Spleen (tissue), 7 donors: ENCODE measurements around the gene PXMP2.

ENCODE experiments used
- POLR2AphosphoS5 ChIP-seq, 3 donors: sonication (generic); formaldehyde crosslinking; IDR thresholded peaks; one replicate each; pipeline ENCODE4 v1.5.1; 2017; ENCODE audit warnings: antibody characterized with exemption in 3 of 3
- TF ChIP-seq, protein P1 (sequence below), 11 experiments: fragments of 200-600 bp in 7 of 11; fragments of 450-650 bp in 4 of 11; sonication (generic) in 4 of 11; IDR thresholded peaks in 8 of 11; conservative IDR thresholded peaks in 3 of 11; 1 replicate in 7 of 11; 2 replicates in 4 of 11; pipeline versions ENCODE4 v1.4.0 to v1.8.0; 2016 to 2021; ENCODE audit warnings: antibody characterized with exemption in 11 of 11, inconsistent platforms in 4 of 11, mild to moderate bottlenecking in 1 of 11
- donor health status: DM: no; HTN: no; CAD: no; lungs with moderate emphysema.
- donor health status: DM: no; HTN: no; CAD: no.
- donor health status: DM: no; HTN: no; CAD: no.

DNA sequence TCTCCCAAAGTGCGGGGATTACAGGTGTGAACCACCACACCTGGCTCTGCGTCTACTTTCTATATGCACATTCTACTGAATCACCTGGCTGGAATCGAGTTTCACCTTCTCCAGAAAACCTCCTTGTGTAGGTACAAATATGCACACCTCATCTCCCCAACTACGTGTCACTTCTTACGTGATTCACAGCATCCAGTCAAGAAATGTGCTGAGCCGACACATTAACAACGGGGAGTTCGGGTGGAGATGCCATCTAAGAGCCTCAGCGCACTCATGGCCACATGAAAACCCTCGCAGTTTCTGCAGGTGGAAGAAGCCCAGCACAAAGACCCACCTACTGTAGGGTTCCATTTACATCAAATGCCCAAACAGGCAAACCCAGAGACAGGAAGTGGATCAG, 39.5 kb upstream of the PXMP2 start:
- TF ChIP-seq, protein P1, sequence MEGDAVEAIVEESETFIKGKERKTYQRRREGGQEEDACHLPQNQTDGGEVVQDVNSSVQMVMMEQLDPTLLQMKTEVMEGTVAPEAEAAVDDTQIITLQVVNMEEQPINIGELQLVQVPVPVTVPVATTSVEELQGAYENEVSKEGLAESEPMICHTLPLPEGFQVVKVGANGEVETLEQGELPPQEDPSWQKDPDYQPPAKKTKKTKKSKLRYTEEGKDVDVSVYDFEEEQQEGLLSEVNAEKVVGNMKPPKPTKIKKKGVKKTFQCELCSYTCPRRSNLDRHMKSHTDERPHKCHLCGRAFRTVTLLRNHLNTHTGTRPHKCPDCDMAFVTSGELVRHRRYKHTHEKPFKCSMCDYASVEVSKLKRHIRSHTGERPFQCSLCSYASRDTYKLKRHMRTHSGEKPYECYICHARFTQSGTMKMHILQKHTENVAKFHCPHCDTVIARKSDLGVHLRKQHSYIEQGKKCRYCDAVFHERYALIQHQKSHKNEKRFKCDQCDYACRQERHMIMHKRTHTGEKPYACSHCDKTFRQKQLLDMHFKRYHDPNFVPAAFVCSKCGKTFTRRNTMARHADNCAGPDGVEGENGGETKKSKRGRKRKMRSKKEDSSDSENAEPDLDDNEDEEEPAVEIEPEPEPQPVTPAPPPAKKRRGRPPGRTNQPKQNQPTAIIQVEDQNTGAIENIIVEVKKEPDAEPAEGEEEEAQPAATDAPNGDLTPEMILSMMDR (IDR thresholded peaks at IDR 0.05 in 8 of 11, conservative IDR thresholded peaks at IDR 0.05 in 3 of 11), result no peak
- TF ChIP-seq POLR2AphosphoS5 (IDR thresholded peaks at IDR 0.05), result no peak
